Upper lobe of left lung (tissue), 6 donors: ENCODE results near the gene DRC3. TPM values are rescaled to one million over a fixed set of nuclear protein-coding genes. Genes with fewer than 3 reads are reported as not detected.

Experiments used
- ATAC-seq, 2 donors: fragments of 200-7000 bp; cut with Tn5 transposase; one replicate each; pipeline ENCODE4 v1.9.1; 2022; ENCODE audit warnings: mild to moderate bottlenecking in 2 of 2, moderate library complexity in 2 of 2; ENCODE audit not compliant: low FRiP score in 2 of 2
- DNase-seq, 2 donors: peaks; one replicate each; pipeline ENCODE4 v3.0.0-alpha.2; 2019 to 2020
- H3K27ac ChIP-seq, 4 donors: fragments of 200-600 bp; sonication (generic); one replicate each; pipeline ENCODE4 v1.5.1; 2016 to 2019
- H3K27me3 ChIP-seq, 4 donors: fragments of 200-600 bp; sonication (generic); one replicate each; pipeline ENCODE4 v1.5.1; 2017 to 2019
- H3K36me3 ChIP-seq, 4 donors: fragments of 200-600 bp; sonication (generic); one replicate each; pipeline ENCODE4 v1.5.1; 2016 to 2019
- H3K4me1 ChIP-seq, 4 donors: fragments of 200-600 bp; sonication (generic); one replicate each; pipeline ENCODE4 v1.5.1; 2018 to 2019
- H3K4me3 ChIP-seq, 4 donors: fragments of 200-600 bp; sonication (generic); one replicate each; pipeline ENCODE4 v1.5.1; 2017 to 2019; ENCODE audit warnings: mild to moderate bottlenecking in 2 of 4, moderate library complexity in 1 of 4
- H3K9me3 ChIP-seq, 4 donors: fragments of 200-600 bp; sonication (generic); one replicate each; pipeline ENCODE4 v1.5.1; 2018 to 2019
- EP300 ChIP-seq, 4 donors: sonication (generic); formaldehyde crosslinking; IDR thresholded peaks; one replicate each; pipeline ENCODE4 v1.5.1; 2017; ENCODE audit warnings: antibody characterized with exemption in 4 of 4, control low read depth in 2 of 4
- POLR2A ChIP-seq, 4 donors: fragments of 450-650 bp; IDR thresholded peaks; one replicate each; pipeline ENCODE4 v1.5.1; 2016 to 2017; ENCODE audit warnings: antibody characterized with exemption in 4 of 4, mild to moderate bottlenecking in 2 of 4
- POLR2AphosphoS5 ChIP-seq, 2 donors: sonication (generic); formaldehyde crosslinking; IDR thresholded peaks; one replicate each; pipeline ENCODE4 v1.5.1; 2017; ENCODE audit warnings: antibody characterized with exemption in 2 of 2
- WGBS, 2 donors: methylation state at CpG; one replicate each; pipeline ENCODE4 v1.1.5; 2017 to 2018; 5-methylcytosine and 5-hydroxymethylcytosine counted together
- total RNA-seq, 6 donors: library from RNA; depleted of rRNA in 4 of 6; stranded (reverse); fragments of >200 nt in 4 of 6; gene quantifications; one replicate each; pipeline versions ENCODE4 v1.1.0 to v1.2.1, GENCODE V29; 2016 to 2021
- TF ChIP-seq, protein P1 (sequence below), 6 experiments: fragments of 450-650 bp in 4 of 6; fragments of 200-600 bp in 2 of 6; sonication (generic) in 2 of 6; IDR thresholded peaks; one replicate each; pipeline ENCODE4 v1.5.1; 2016 to 2019; ENCODE audit warnings: antibody characterized with exemption in 6 of 6
- donor health status: DM: no; HTN: no; CAD: no; lungs with moderate emphysema.
- donor health status: DM: no; HTN: yes; CAD: no; lungs with severe emphysema.

The DRC3 gene
- total RNA-seq, 6 donors from 2014 or later: 1.5 to 46.2 (median 11.4) TPM

DNA sequence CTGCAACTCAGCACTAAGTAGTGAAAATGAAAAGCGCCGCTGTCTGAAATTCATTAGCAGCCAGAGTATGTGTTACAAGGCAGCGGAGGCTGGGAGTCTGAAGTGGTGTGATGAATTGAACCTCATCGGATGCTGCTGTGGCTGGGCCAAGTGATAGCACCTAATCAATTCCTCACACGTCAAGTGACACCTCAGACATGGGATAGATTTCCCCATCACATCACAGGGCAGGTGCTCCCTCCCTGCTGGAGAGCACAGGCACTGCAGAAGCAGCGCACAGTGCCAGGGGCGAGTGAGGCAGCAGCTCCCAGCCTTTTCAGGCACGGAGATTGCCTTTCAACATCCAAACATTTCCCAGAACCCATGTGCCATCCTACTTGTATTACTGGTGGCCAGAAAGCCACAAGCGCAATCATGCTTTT is 32.2 kb downstream of the DRC3 start:
- Histone ChIP-seq H3K27ac (no peak overlapping the region), H3K4me1 (no peaks in the 10 kb centered on the region), H3K27me3 (no peaks in the 10 kb centered on the region), H3K4me3 (no peak overlapping the region), H3K36me3 (peaks cover 0 to 15% (median 8%) of the 10 kb centered on the region in 4 donors), H3K9me3 (no peaks in the 10 kb centered on the region)
- no peak for ATAC-seq
- TF ChIP-seq EP300 (IDR thresholded peaks at IDR 0.05) (no peak), POLR2A (IDR thresholded peaks at IDR 0.05) (no peak), POLR2AphosphoS5 (IDR thresholded peaks at IDR 0.05) (no peak)
- TF ChIP-seq, protein P1, sequence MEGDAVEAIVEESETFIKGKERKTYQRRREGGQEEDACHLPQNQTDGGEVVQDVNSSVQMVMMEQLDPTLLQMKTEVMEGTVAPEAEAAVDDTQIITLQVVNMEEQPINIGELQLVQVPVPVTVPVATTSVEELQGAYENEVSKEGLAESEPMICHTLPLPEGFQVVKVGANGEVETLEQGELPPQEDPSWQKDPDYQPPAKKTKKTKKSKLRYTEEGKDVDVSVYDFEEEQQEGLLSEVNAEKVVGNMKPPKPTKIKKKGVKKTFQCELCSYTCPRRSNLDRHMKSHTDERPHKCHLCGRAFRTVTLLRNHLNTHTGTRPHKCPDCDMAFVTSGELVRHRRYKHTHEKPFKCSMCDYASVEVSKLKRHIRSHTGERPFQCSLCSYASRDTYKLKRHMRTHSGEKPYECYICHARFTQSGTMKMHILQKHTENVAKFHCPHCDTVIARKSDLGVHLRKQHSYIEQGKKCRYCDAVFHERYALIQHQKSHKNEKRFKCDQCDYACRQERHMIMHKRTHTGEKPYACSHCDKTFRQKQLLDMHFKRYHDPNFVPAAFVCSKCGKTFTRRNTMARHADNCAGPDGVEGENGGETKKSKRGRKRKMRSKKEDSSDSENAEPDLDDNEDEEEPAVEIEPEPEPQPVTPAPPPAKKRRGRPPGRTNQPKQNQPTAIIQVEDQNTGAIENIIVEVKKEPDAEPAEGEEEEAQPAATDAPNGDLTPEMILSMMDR (IDR thresholded peaks at IDR 0.05): no peak
- WGBS, 2 donors: 83 to 87% methylated on average over 9 of the region's 9 CpGs
- DNase-seq: no peak

DNA sequence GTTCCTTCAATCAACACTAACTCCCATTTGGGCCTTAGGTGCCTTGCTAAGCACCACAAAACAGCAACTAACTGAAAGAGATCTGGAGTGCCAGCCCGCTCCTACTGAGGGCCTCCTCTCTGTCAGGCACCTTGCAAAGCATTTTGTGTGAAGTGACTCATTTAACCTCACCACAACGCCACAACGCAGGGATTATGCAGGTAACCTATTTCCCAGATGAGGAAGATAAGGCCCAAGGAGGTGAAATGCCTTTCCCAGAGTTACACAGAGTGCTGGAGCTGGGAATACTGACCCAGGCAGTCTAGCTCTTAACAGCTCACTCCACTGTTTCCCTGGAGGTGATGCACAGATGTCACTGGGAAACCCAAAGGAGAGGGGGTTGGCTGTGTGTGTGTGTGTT is 32.8 kb downstream of the DRC3 start:
- TF ChIP-seq EP300 (IDR thresholded peaks at IDR 0.05) (no peak), POLR2AphosphoS5 (IDR thresholded peaks at IDR 0.05) (no peak), POLR2A (IDR thresholded peaks at IDR 0.05) (no peak)
- TF ChIP-seq, protein P1 (IDR thresholded peaks at IDR 0.05): no peak
- no peak overlapping the region for H3K4me3 ChIP-seq
- 81 to 83% methylated on average over 1 to 3 of the region's 3 CpGs for WGBS, 2 donors
- H3K27ac ChIP-seq: no peak overlapping the region
- H3K36me3 ChIP-seq: peaks cover 0 to 15% (median 8%) of the 10 kb centered on the region in 4 donors
- no peaks in the 10 kb centered on the region for H3K9me3 ChIP-seq
- ATAC-seq (no peak), DNase-seq (no peak)
- H3K4me1 ChIP-seq: no peaks in the 10 kb centered on the region
- no peaks in the 10 kb centered on the region for H3K27me3 ChIP-seq

DNA sequence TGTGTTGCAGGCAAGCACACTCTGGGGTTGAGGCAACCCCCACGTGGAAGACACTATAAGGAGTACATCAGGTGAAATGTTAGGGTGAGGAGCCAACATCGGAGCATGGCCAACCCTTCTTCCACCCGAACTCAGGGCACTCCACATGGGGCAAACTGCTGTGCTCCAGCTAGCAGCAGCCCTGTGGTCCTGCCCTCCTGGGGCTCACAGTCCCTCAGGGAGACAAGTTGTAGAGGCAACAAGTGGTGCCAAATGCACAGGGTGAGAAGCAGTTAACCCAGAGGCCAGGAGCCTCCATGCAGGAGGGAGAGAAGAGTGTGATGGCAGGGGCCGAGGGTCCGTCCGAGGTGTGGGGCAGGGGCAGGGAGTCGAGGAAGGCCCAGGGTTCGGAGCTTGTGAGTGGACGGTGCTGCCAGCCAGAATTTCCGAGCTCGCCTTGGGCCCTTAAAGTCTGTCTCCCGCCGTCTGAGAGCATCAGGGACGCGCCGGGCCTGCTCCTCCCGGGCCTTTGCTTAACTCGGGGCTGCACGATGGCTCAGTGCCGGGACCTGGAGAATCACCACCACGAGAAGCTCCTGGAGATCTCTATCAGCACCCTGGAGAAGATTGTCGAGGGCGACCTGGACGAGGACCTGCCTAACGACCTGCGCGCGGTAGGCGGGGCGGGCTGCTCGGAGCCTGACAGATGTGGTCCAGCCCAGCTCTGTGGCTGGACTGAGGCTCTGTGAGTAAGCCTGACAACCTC is 34.0 kb downstream of the DRC3 start:
- DNase-seq: no peak
- 80 to 88% methylated on average over 15 to 26 of the region's 31 CpGs for WGBS, 2 donors
- TF ChIP-seq POLR2A (IDR thresholded peaks at IDR 0.05) (no peak), POLR2AphosphoS5 (IDR thresholded peaks at IDR 0.05) (no peak), EP300 (IDR thresholded peaks at IDR 0.05) (no peak)
- TF ChIP-seq, protein P1 (IDR thresholded peaks at IDR 0.05): no peak

DNA sequence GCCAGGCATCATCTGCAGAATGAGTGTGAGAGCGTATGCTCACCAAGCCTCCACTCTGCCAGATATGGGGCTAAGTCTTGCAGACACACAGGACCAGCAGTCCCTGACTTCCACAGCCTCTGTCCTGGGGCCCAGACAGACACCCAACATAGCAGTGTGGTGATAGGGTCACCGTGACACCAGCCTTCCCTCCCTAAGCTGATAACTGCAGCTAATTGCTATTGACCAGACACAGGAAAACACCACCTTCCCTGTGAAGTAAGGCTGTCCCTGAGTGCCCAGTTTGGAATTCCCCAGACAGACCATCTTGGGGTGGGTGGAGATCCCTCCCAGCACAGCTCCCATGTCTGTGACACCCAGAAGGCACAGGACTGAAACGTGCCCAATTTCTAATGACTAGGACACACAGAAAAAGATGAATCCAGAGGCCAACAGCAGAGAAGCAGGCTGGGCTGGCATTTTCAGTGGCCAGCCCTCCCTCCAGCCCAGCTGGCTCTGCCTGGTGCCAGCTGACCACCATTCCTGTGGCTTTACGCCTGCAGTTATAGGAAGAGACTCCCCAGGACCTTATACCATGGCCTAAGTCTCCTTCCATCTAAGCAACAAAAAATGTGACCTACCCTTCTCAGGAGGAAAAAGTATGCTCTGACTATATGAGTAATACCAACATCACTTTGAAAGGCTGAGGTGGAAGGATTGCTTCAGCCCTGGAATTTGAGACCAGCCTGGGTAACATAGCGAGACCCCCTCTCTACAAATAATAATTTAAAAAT is 36.0 kb downstream of the DRC3 start:
- H3K4me3 ChIP-seq: no peak overlapping the region
- no peaks in the 10 kb centered on the region for H3K27me3 ChIP-seq
- no peaks in the 10 kb centered on the region for H3K4me1 ChIP-seq
- H3K9me3 ChIP-seq: no peaks in the 10 kb centered on the region
- ATAC-seq: no peak
- TF ChIP-seq POLR2A (IDR thresholded peaks at IDR 0.05) (no peak), EP300 (IDR thresholded peaks at IDR 0.05) (no peak), POLR2AphosphoS5 (IDR thresholded peaks at IDR 0.05) (no peak)
- TF ChIP-seq, protein P1 (IDR thresholded peaks at IDR 0.05): no peak
- 75 to 100% methylated on average over 2 to 5 of the region's 5 CpGs for WGBS, 2 donors
- H3K27ac ChIP-seq: no peak overlapping the region
- DNase-seq: no peak
- peaks cover 0 to 22% (median 8%) of the 10 kb centered on the region in 4 donors for H3K36me3 ChIP-seq

More for the DNA sequence above, 34.0 kb downstream of the DRC3 start:
- Histone ChIP-seq H3K27me3 (no peaks in the 10 kb centered on the region), H3K9me3 (no peaks in the 10 kb centered on the region), H3K4me3 (no peak overlapping the region), H3K4me1 (no peaks in the 10 kb centered on the region), H3K27ac (no peak overlapping the region), H3K36me3 (peaks cover 0 to 20% (median 8%) of the 10 kb centered on the region in 4 donors)
- ATAC-seq: no peak
